Natural killer cell (primary cell): ENCODE results near the gene RAD17. TPM values are rescaled to one million over a fixed set of nuclear protein-coding genes. Genes with fewer than 3 reads are reported as not detected.

Experiments used
- ATAC-seq, 3 donors: fragments of 150-1000 bp in 2 of 3; fragments of 200-7000 bp in 1 of 3; cut with Tn5 transposase; 1 replicate in 1 of 3; 2 replicates in 2 of 3; pipeline ENCODE4 v1.10.0; 2021; ENCODE audit warnings: mild to moderate bottlenecking in 2 of 3, moderate library complexity in 2 of 3
- DNase-seq, 2 donors: peaks; one replicate each; pipeline versions ENCODE4 v3.0.0 to v3.0.0-alpha.2; 2013 to 2021; ENCODE audit warnings: mixed read lengths in 1 of 2
- H3K27ac ChIP-seq: one replicate; pipeline ENCODE4 v1.5.1; 2013; ENCODE audit warnings: mild to moderate bottlenecking, low read length
- H3K27me3 ChIP-seq: one replicate; pipeline ENCODE4 v1.6.1; 2013; ENCODE audit warnings: low read length; ENCODE audit not compliant: control insufficient read depth, insufficient read depth
- H3K36me3 ChIP-seq: one replicate; pipeline ENCODE4 v1.6.1; 2013; ENCODE audit warnings: low read length; ENCODE audit not compliant: control insufficient read depth, insufficient read depth
- H3K4me1 ChIP-seq: one replicate; pipeline ENCODE4 v1.6.1; 2013; ENCODE audit warnings: low read length; ENCODE audit not compliant: control insufficient read depth, insufficient read depth
- H3K4me3 ChIP-seq: one replicate; pipeline ENCODE4 v1.5.1; 2013; ENCODE audit warnings: low read length
- H3K9me3 ChIP-seq: one replicate; pipeline ENCODE4 v1.6.1; 2013; ENCODE audit warnings: low read length; ENCODE audit not compliant: control insufficient read depth, insufficient read depth
- H3K27ac Mint-ChIP-seq, 2 donors: one replicate each; pipeline ENCODE4 v1.8.0; 2022; ENCODE audit warnings: mild to moderate bottlenecking in 2 of 2, mixed read lengths in 2 of 2, moderate library complexity in 1 of 2
- H3K27me3 Mint-ChIP-seq, 2 donors: one replicate each; pipeline ENCODE4 v1.8.0; 2022; ENCODE audit warnings: low read depth in 2 of 2, mixed read lengths in 2 of 2
- H3K36me3 Mint-ChIP-seq: one replicate; pipeline ENCODE4 v1.8.0; 2022; ENCODE audit warnings: mixed read lengths
- H3K4me1 Mint-ChIP-seq, 2 donors: one replicate each; pipeline ENCODE4 v1.8.0; 2022; ENCODE audit warnings: mixed read lengths in 2 of 2
- H3K4me3 Mint-ChIP-seq: one replicate; pipeline ENCODE4 v1.8.0; 2022; ENCODE audit warnings: mild to moderate bottlenecking, moderate library complexity, mixed read lengths
- H3K9me3 Mint-ChIP-seq, 2 donors: one replicate each; pipeline ENCODE4 v1.8.0; 2022; ENCODE audit warnings: mixed read lengths in 2 of 2
- CTCF ChIP-seq: fragments of 200-600 bp; IDR thresholded peaks from one replicate; pipeline ENCODE4 v1.8.0; 2022; ENCODE audit warnings: antibody characterized with exemption
- WGBS: methylation state at CpG from one replicate; pipeline ENCODE4 v1.1.7; 2013; ENCODE audit warnings: missing lambda C conversion rate; ENCODE audit not compliant: insufficient coverage; 5-methylcytosine and 5-hydroxymethylcytosine counted together
- intact Hi-C: fragments of 100-400 bp; cut with micrococcal nuclease; formaldehyde crosslinking; loops from one replicate; pipeline ENCODE4 v1.14.2; 2022
- total RNA-seq, 4 donors: library from RNA; stranded (reverse); fragments of 120-200 nt in 1 of 4; gene quantifications; one replicate each; pipeline versions ENCODE4 v1.2.3 to v1.2.4, GENCODE V29; 2013 to 2022

RAD17 gene
- total RNA-seq, 3 donors from 2014 or later (not counting 1 experiment from before 2014, with no cell fraction given): 24.4 to 34.3 (median 24.6) TPM

GRCh38 chr5:69335341-69335935, 34.2 kb upstream of the RAD17 start:
- Histone ChIP-seq H3K27me3 (no peaks in the 10 kb centered on the region), H3K27ac (no peak overlapping the region), H3K9me3 (no peaks in the 10 kb centered on the region), H3K4me1 (peaks cover 12% of the 10 kb centered on the region), H3K36me3 (no peaks in the 10 kb centered on the region), H3K4me3 (no peak overlapping the region)
- H3K4me3 Mint-ChIP-seq: no peak overlapping the region
- peaks cover 10 to 19% of the 10 kb centered on the region in 2 donors for H3K4me1 Mint-ChIP-seq
- intact Hi-C loops: loop anchor here (1.0 kb wide), 1 partner anchor 242 kb away; no protein-coding TSS in a partner anchor
- DNase-seq (peak in 1 of 2 donors; percentile 6), ATAC-seq (no peak)
- WGBS: 94% methylated on average over 7 of the region's 7 CpGs
- H3K27ac Mint-ChIP-seq: no peak overlapping the region
- H3K36me3 Mint-ChIP-seq: no peaks in the 10 kb centered on the region
- TF ChIP-seq CTCF: no peak
- H3K9me3 Mint-ChIP-seq: no peaks in the 10 kb centered on the region
- no peaks in the 10 kb centered on the region for H3K27me3 Mint-ChIP-seq

- Mint-ChIP-seq H3K36me3 (no peaks in the 10 kb centered on the region), H3K27me3 (no peaks in the 10 kb centered on the region), H3K9me3 (no peaks in the 10 kb centered on the region), H3K27ac (no peak overlapping the region), H3K4me3 (no peak overlapping the region), H3K4me1 (no peaks in the 10 kb centered on the region)
- Histone ChIP-seq H3K36me3 (no peaks in the 10 kb centered on the region), H3K9me3 (no peaks in the 10 kb centered on the region), H3K27me3 (no peaks in the 10 kb centered on the region), H3K4me1 (no peaks in the 10 kb centered on the region), H3K27ac (no peak overlapping the region), H3K4me3 (no peak overlapping the region)
- intact Hi-C loops: no loop called here
- ATAC-seq (no peak), DNase-seq (no peak)
- TF ChIP-seq CTCF: no peak
- 93% methylated on average over 4 of the region's 4 CpGs for WGBS
Measured at GRCh38 chr5:69341520-69342161, 28.0 kb upstream of the RAD17 start.

DNA sequence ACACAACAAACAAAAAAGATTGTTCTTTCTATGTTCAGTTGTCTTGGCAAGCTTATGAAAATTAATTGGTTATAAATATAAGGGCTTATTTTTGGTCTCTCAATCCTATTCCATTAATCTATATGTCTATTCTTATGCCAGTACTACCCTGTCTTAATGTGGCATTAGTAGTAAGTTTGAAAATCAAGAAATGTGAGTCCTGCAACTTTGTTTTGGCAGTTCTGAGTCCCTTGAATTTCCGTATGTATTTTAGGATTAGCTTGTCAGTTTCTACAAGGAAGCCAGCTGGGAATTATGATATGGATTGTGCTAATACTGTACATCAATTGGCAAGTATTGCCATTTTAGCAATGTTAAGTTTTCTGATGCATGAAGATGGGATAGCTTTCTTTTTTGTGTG, 26.5 kb upstream of the RAD17 start:
- H3K27ac Mint-ChIP-seq: no peak overlapping the region

More for the DNA sequence above, 26.5 kb upstream of the RAD17 start:
- no peak for TF ChIP-seq CTCF
- Histone ChIP-seq H3K27ac (no peak overlapping the region), H3K4me3 (no peak overlapping the region), H3K36me3 (no peaks in the 10 kb centered on the region), H3K9me3 (no peaks in the 10 kb centered on the region), H3K4me1 (no peaks in the 10 kb centered on the region), H3K27me3 (no peaks in the 10 kb centered on the region)
- Mint-ChIP-seq H3K36me3 (no peaks in the 10 kb centered on the region), H3K27me3 (no peaks in the 10 kb centered on the region), H3K4me3 (no peak overlapping the region), H3K4me1 (no peaks in the 10 kb centered on the region), H3K9me3 (no peaks in the 10 kb centered on the region)
- WGBS: 94% methylated on average over 1 of the region's 1 CpG
- no peak for DNase-seq
- intact Hi-C loops: no loop called here
- ATAC-seq: no peak
